B cell (primary cell): ENCODE measurements around the gene ZBED4. TPM values are rescaled to one million over a fixed set of nuclear protein-coding genes. Genes with fewer than 3 reads are reported as not detected.

ENCODE experiments used
- ATAC-seq: fragments of 200-7000 bp; cut with Tn5 transposase; one replicate; pipeline ENCODE4 v1.10.0; 2021; ENCODE audit warnings: low read depth, mild to moderate bottlenecking, moderate number of reproducible peaks, moderate library complexity
- CTCF ChIA-PET: fragments of 350-600 bp; sonication (Branson Sonifier 250); formaldehyde crosslinking; loops from one replicate; lab custom pipeline; 2021; ENCODE audit warnings: antibody characterized with exemption, inconsistent platforms; lab: Charles Lee
- POLR2A ChIA-PET: fragments of 350-600 bp; sonication (Branson Sonifier 250); formaldehyde crosslinking; loops from one replicate; lab custom pipeline; 2021; ENCODE audit warnings: antibody characterized with exemption; lab: Charles Lee
- DNase-seq: peaks from one replicate; pipeline ENCODE4 v3.0.0; 2013
- H2AFZ ChIP-seq: 2 replicates; pipeline ENCODE4 v1.6.1; 2012; ENCODE audit warnings: mild to moderate bottlenecking, low read depth, low read length; ENCODE audit not compliant: insufficient read depth, poor library complexity, severe bottlenecking
- H3K27ac ChIP-seq, 2 donors: 1 replicate in 1 of 2; 2 replicates in 1 of 2; pipeline ENCODE4 v1.5.1; 2012 to 2013; ENCODE audit warnings: low read length in 2 of 2, mild to moderate bottlenecking in 2 of 2, moderate library complexity in 1 of 2
- H3K27me3 ChIP-seq, 4 experiments: fragments of 200-600 bp in 1 of 4; sonication (generic) in 1 of 4; replicated peaks in 1 of 4; 1 replicate in 2 of 4; 2 replicates in 2 of 4; pipeline versions ENCODE4 v1.6.1 to v1.7.0; 2013 to 2016; ENCODE audit warnings: low read length in 3 of 4, mild to moderate bottlenecking in 2 of 4, mixed read lengths in 1 of 4, moderate library complexity in 1 of 4; ENCODE audit not compliant: insufficient read depth in 4 of 4, control insufficient read depth in 3 of 4; ENCODE audit errors: control extremely low read depth in 1 of 4
- H3K36me3 ChIP-seq, 2 experiments: replicated peaks in 1 of 2; 1 replicate in 1 of 2; 2 replicates in 1 of 2; pipeline versions ENCODE4 v1.6.1 to v1.7.1; 2013; ENCODE audit warnings: low read length in 1 of 2; ENCODE audit not compliant: insufficient read depth in 2 of 2, control insufficient read depth in 1 of 2; ENCODE audit errors: control extremely low read depth in 1 of 2, extremely low read depth in 1 of 2
- H3K4me1 ChIP-seq, 2 donors: fragments of 200-600 bp in 1 of 2; sonication (generic) in 1 of 2; 1 replicate in 1 of 2; 2 replicates in 1 of 2; pipeline versions ENCODE4 v1.5.1 to v1.6.1; 2013 to 2017; ENCODE audit warnings: low read length in 2 of 2; ENCODE audit not compliant: control insufficient read depth in 2 of 2, insufficient read depth in 2 of 2
- H3K4me2 ChIP-seq: replicated peaks from 2 replicates; pipeline ENCODE3; 2012; ENCODE audit warnings: mild to moderate bottlenecking, low read depth, low read length; ENCODE audit not compliant: poor library complexity, severe bottlenecking
- H3K4me3 ChIP-seq, 5 experiments: fragments of 200-600 bp in 1 of 5; sonication (generic) in 1 of 5; 1 replicate in 3 of 5; 2 replicates in 2 of 5; pipeline versions ENCODE4 v1.5.1 to v1.7.0; 2011 to 2016; ENCODE audit warnings: low read length in 4 of 5, mild to moderate bottlenecking in 4 of 5, low read depth in 2 of 5, control low read depth in 1 of 5, moderate library complexity in 1 of 5; ENCODE audit not compliant: insufficient read depth in 1 of 5; ENCODE audit errors: control extremely low read depth in 1 of 5, extremely low read depth in 1 of 5
- H3K79me2 ChIP-seq: fragments of 200-600 bp; sonication (generic); one replicate; pipeline ENCODE4 v1.6.0; 2016; ENCODE audit warnings: low read length; ENCODE audit not compliant: control insufficient read depth, insufficient read depth
- H3K9ac ChIP-seq: fragments of 200-600 bp; sonication (generic); 2 replicates; pipeline ENCODE4 v1.6.1; 2017; ENCODE audit warnings: mild to moderate bottlenecking, low read length, moderate library complexity
- H3K9me3 ChIP-seq, 3 donors: one replicate each; pipeline versions ENCODE4 v1.6.1 to v1.7.1; 2013; ENCODE audit warnings: low read length in 2 of 3; ENCODE audit not compliant: control insufficient read depth in 2 of 3, insufficient read depth in 1 of 3; ENCODE audit errors: control extremely low read depth in 1 of 3
- H4K20me1 ChIP-seq: 2 replicates; pipeline ENCODE4 v1.6.0; 2012; ENCODE audit warnings: mild to moderate bottlenecking, low read length; ENCODE audit not compliant: insufficient read depth, control insufficient read depth, poor library complexity, severe bottlenecking
- H3K27ac Mint-ChIP-seq: one replicate; pipeline ENCODE4 v1.8.0; 2021; ENCODE audit warnings: mixed read lengths
- H3K27me3 Mint-ChIP-seq: one replicate; pipeline ENCODE4 v1.8.0; 2021; ENCODE audit warnings: mixed read lengths
- H3K4me1 Mint-ChIP-seq: one replicate; pipeline ENCODE4 v1.8.0; 2021; ENCODE audit warnings: mixed read lengths
- H3K4me3 Mint-ChIP-seq: one replicate; pipeline ENCODE4 v1.8.0; 2021; ENCODE audit warnings: mixed read lengths
- H3K9me3 Mint-ChIP-seq: one replicate; pipeline ENCODE4 v1.8.0; 2022; ENCODE audit warnings: mixed read lengths; ENCODE audit not compliant: insufficient read depth
- EZH2 ChIP-seq: IDR thresholded peaks from 2 replicates; pipeline ENCODE4 v1.6.1; 2012; ENCODE audit warnings: borderline replicate concordance, low read depth, mild to moderate bottlenecking, moderate library complexity, low read length; ENCODE audit not compliant: insufficient read depth, poor library complexity, severe bottlenecking
- WGBS: methylation state at CpG from one replicate; pipeline ENCODE4 v1.1.5; 2013; ENCODE audit warnings: missing lambda C conversion rate; ENCODE audit not compliant: insufficient coverage; 5-methylcytosine and 5-hydroxymethylcytosine counted together
- intact Hi-C: fragments of 100-400 bp; cut with micrococcal nuclease; formaldehyde crosslinking; loops from one replicate; pipeline ENCODE4 v1.10.0; 2022
- polyA plus RNA-seq: library from polyadenylated mRNA; depleted of rRNA; stranded (reverse); fragments of >200 nt; gene quantifications from 2 replicates; pipeline ENCODE4 v1.2.3, GENCODE V29; 2012
- total RNA-seq, 2 donors: library from RNA; stranded (reverse); fragments of 120-200 nt in 1 of 2; gene quantifications; 1 replicate in 1 of 2; 2 replicates in 1 of 2; pipeline versions ENCODE4 v1.2.3 to v1.2.4, GENCODE V29; 2013 to 2022
- TF ChIP-seq, protein P1 (sequence below): fragments of 200-600 bp; IDR thresholded peaks from one replicate; pipeline ENCODE4 v1.8.0; 2022; ENCODE audit warnings: antibody characterized with exemption, mild to moderate bottlenecking

Gene ZBED4
- total and polyA plus RNA-seq, 2 donors (not counting 1 experiment from before 2014, with no cell fraction given) = 5.9 to 14.6 TPM

DNA sequence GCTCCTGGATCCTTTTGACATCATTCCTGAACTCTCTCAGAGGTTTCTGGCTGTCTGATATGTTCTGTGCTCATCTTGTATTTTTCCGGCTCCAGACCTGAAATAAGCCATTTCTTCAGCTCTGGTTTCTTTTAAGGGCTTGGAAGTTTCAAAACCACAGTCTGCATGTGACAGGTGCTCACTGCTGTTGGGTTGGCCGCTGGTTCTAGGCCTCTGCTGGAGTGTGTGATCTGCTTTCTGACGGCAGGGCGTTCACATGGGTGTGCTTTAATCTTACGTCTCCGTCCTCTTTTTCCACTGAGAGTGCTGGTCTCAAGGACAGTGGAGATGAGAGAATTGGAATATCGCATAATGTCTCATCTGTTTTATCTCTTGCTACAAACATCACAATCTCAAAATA, 10.3 kb downstream of the ZBED4 start:
- Histone ChIP-seq H3K36me3 (peaks cover 0 to 2% of the 10 kb centered on the region in 2 experiments), H3K9ac (no peak overlapping the region), H3K4me3 (no peak overlapping the region), H2AFZ (no peak overlapping the region), H3K27me3 (no peaks in the 10 kb centered on the region), H3K9me3 (peaks cover 0 to 34% (median 12%) of the 10 kb centered on the region in 3 donors), H3K79me2 (peaks cover 97% of the 10 kb centered on the region), H3K4me1 (peaks cover 0 to 5% of the 10 kb centered on the region in 2 donors), H4K20me1 (peaks cover 52% of the 10 kb centered on the region), H3K4me2 (no peak overlapping the region), H3K27ac (no peak overlapping the region)
- CTCF ChIA-PET = no interaction called here
- Mint-ChIP-seq H3K27ac (no peak overlapping the region), H3K9me3 (peaks cover 16% of the 10 kb centered on the region), H3K4me3 (no peak overlapping the region), H3K4me1 (peaks cover 20% of the 10 kb centered on the region), H3K27me3 (no peaks in the 10 kb centered on the region)
- TF ChIP-seq EZH2 = no peak
- TF ChIP-seq, protein P1, sequence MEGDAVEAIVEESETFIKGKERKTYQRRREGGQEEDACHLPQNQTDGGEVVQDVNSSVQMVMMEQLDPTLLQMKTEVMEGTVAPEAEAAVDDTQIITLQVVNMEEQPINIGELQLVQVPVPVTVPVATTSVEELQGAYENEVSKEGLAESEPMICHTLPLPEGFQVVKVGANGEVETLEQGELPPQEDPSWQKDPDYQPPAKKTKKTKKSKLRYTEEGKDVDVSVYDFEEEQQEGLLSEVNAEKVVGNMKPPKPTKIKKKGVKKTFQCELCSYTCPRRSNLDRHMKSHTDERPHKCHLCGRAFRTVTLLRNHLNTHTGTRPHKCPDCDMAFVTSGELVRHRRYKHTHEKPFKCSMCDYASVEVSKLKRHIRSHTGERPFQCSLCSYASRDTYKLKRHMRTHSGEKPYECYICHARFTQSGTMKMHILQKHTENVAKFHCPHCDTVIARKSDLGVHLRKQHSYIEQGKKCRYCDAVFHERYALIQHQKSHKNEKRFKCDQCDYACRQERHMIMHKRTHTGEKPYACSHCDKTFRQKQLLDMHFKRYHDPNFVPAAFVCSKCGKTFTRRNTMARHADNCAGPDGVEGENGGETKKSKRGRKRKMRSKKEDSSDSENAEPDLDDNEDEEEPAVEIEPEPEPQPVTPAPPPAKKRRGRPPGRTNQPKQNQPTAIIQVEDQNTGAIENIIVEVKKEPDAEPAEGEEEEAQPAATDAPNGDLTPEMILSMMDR = no peak
- POLR2A ChIA-PET = no interaction called here
- WGBS = 77% methylated on average over 3 of the region's 7 CpGs
- DNase-seq (no peak), ATAC-seq (no peak)
- intact Hi-C loops = no loop called here

DNA sequence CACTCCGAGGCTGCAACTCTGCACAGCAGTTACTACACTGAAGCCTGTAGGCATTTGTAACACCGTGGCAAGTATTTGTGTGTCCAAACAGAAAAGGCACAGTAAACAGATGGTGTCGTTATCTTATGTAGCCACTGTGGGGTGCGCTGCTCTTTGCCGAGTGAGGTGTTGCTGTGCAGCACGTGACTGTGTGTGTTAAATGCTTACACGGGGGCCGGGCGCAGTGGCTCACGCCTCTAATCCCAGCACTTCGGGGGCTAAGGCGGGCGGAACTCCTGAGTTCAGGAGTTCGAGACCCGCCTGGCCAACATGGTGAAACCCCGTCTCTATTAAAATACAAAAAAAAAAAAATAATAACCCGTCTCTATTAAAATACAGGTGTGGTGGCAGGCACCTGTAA, 11.5 kb downstream of the ZBED4 start:
- 96% methylated on average over 12 of the region's 17 CpGs for WGBS
- Histone ChIP-seq H3K27me3 (no peaks in the 10 kb centered on the region), H3K79me2 (peaks cover 97% of the 10 kb centered on the region), H3K9me3 (peaks cover 0 to 39% (median 22%) of the 10 kb centered on the region in 3 donors), H3K27ac (no peak overlapping the region), H3K4me3 (no peak overlapping the region), H3K36me3 (peaks cover 0 to 2% of the 10 kb centered on the region in 2 experiments), H2AFZ (no peak overlapping the region), H3K4me1 (peaks cover 0 to 5% of the 10 kb centered on the region in 2 donors), H3K4me2 (no peak overlapping the region), H4K20me1 (peaks cover 54% of the 10 kb centered on the region), H3K9ac (no peak overlapping the region)
- Mint-ChIP-seq H3K27me3 (no peaks in the 10 kb centered on the region), H3K9me3 (peaks cover 20% of the 10 kb centered on the region), H3K4me1 (peaks cover 18% of the 10 kb centered on the region), H3K4me3 (no peak overlapping the region), H3K27ac (no peak overlapping the region)
- DNase-seq (no peak), ATAC-seq (no peak)
- POLR2A ChIA-PET = no interaction called here
- no peak for TF ChIP-seq EZH2
- TF ChIP-seq, protein P1 = no peak
- intact Hi-C loops = no loop called here
- CTCF ChIA-PET = interaction anchor here (0.6 kb wide), 1 partner anchor 411 kb away, joined by 3 read pairs; no protein-coding TSS in a partner anchor
